B cell (primary cell): Measurements from ENCODE around the gene AIFM2. TPM values are rescaled to one million over a fixed set of nuclear protein-coding genes. Genes with fewer than 3 reads are reported as not detected.

Experiments used
- ATAC-seq: fragments of 200-7000 bp; cut with Tn5 transposase; one replicate; pipeline ENCODE4 v1.10.0; 2021; ENCODE audit warnings: low read depth, mild to moderate bottlenecking, moderate number of reproducible peaks, moderate library complexity
- CTCF ChIA-PET: fragments of 350-600 bp; sonication (Branson Sonifier 250); formaldehyde crosslinking; loops from one replicate; lab custom pipeline; 2021; ENCODE audit warnings: antibody characterized with exemption, inconsistent platforms; lab: Charles Lee
- POLR2A ChIA-PET: fragments of 350-600 bp; sonication (Branson Sonifier 250); formaldehyde crosslinking; loops from one replicate; lab custom pipeline; 2021; ENCODE audit warnings: antibody characterized with exemption; lab: Charles Lee
- DNase-seq: peaks from one replicate; pipeline ENCODE4 v3.0.0; 2013
- H2AFZ ChIP-seq: 2 replicates; pipeline ENCODE4 v1.6.1; 2012; ENCODE audit warnings: mild to moderate bottlenecking, low read depth, low read length; ENCODE audit not compliant: insufficient read depth, poor library complexity, severe bottlenecking
- H3K27ac ChIP-seq, 2 donors: 1 replicate in 1 of 2; 2 replicates in 1 of 2; pipeline ENCODE4 v1.5.1; 2012 to 2013; ENCODE audit warnings: low read length in 2 of 2, mild to moderate bottlenecking in 2 of 2, moderate library complexity in 1 of 2
- H3K27me3 ChIP-seq, 4 experiments: fragments of 200-600 bp in 1 of 4; sonication (generic) in 1 of 4; replicated peaks in 1 of 4; 1 replicate in 2 of 4; 2 replicates in 2 of 4; pipeline versions ENCODE4 v1.6.1 to v1.7.0; 2013 to 2016; ENCODE audit warnings: low read length in 3 of 4, mild to moderate bottlenecking in 2 of 4, mixed read lengths in 1 of 4, moderate library complexity in 1 of 4; ENCODE audit not compliant: insufficient read depth in 4 of 4, control insufficient read depth in 3 of 4; ENCODE audit errors: control extremely low read depth in 1 of 4
- H3K36me3 ChIP-seq, 2 experiments: replicated peaks in 1 of 2; 1 replicate in 1 of 2; 2 replicates in 1 of 2; pipeline versions ENCODE4 v1.6.1 to v1.7.1; 2013; ENCODE audit warnings: low read length in 1 of 2; ENCODE audit not compliant: insufficient read depth in 2 of 2, control insufficient read depth in 1 of 2; ENCODE audit errors: control extremely low read depth in 1 of 2, extremely low read depth in 1 of 2
- H3K4me1 ChIP-seq, 2 donors: fragments of 200-600 bp in 1 of 2; sonication (generic) in 1 of 2; 1 replicate in 1 of 2; 2 replicates in 1 of 2; pipeline versions ENCODE4 v1.5.1 to v1.6.1; 2013 to 2017; ENCODE audit warnings: low read length in 2 of 2; ENCODE audit not compliant: control insufficient read depth in 2 of 2, insufficient read depth in 2 of 2
- H3K4me2 ChIP-seq: replicated peaks from 2 replicates; pipeline ENCODE3; 2012; ENCODE audit warnings: mild to moderate bottlenecking, low read depth, low read length; ENCODE audit not compliant: poor library complexity, severe bottlenecking
- H3K4me3 ChIP-seq, 5 experiments: fragments of 200-600 bp in 1 of 5; sonication (generic) in 1 of 5; 1 replicate in 3 of 5; 2 replicates in 2 of 5; pipeline versions ENCODE4 v1.5.1 to v1.7.0; 2011 to 2016; ENCODE audit warnings: low read length in 4 of 5, mild to moderate bottlenecking in 4 of 5, low read depth in 2 of 5, control low read depth in 1 of 5, moderate library complexity in 1 of 5; ENCODE audit not compliant: insufficient read depth in 1 of 5; ENCODE audit errors: control extremely low read depth in 1 of 5, extremely low read depth in 1 of 5
- H3K79me2 ChIP-seq: fragments of 200-600 bp; sonication (generic); one replicate; pipeline ENCODE4 v1.6.0; 2016; ENCODE audit warnings: low read length; ENCODE audit not compliant: control insufficient read depth, insufficient read depth
- H3K9ac ChIP-seq: fragments of 200-600 bp; sonication (generic); 2 replicates; pipeline ENCODE4 v1.6.1; 2017; ENCODE audit warnings: mild to moderate bottlenecking, low read length, moderate library complexity
- H3K9me3 ChIP-seq, 3 donors: one replicate each; pipeline versions ENCODE4 v1.6.1 to v1.7.1; 2013; ENCODE audit warnings: low read length in 2 of 3; ENCODE audit not compliant: control insufficient read depth in 2 of 3, insufficient read depth in 1 of 3; ENCODE audit errors: control extremely low read depth in 1 of 3
- H4K20me1 ChIP-seq: 2 replicates; pipeline ENCODE4 v1.6.0; 2012; ENCODE audit warnings: mild to moderate bottlenecking, low read length; ENCODE audit not compliant: insufficient read depth, control insufficient read depth, poor library complexity, severe bottlenecking
- H3K27ac Mint-ChIP-seq: one replicate; pipeline ENCODE4 v1.8.0; 2021; ENCODE audit warnings: mixed read lengths
- H3K27me3 Mint-ChIP-seq: one replicate; pipeline ENCODE4 v1.8.0; 2021; ENCODE audit warnings: mixed read lengths
- H3K4me1 Mint-ChIP-seq: one replicate; pipeline ENCODE4 v1.8.0; 2021; ENCODE audit warnings: mixed read lengths
- H3K4me3 Mint-ChIP-seq: one replicate; pipeline ENCODE4 v1.8.0; 2021; ENCODE audit warnings: mixed read lengths
- H3K9me3 Mint-ChIP-seq: one replicate; pipeline ENCODE4 v1.8.0; 2022; ENCODE audit warnings: mixed read lengths; ENCODE audit not compliant: insufficient read depth
- CTCF ChIP-seq: fragments of 200-600 bp; IDR thresholded peaks from one replicate; pipeline ENCODE4 v1.8.0; 2022; ENCODE audit warnings: antibody characterized with exemption, mild to moderate bottlenecking
- EZH2 ChIP-seq: IDR thresholded peaks from 2 replicates; pipeline ENCODE4 v1.6.1; 2012; ENCODE audit warnings: borderline replicate concordance, low read depth, mild to moderate bottlenecking, moderate library complexity, low read length; ENCODE audit not compliant: insufficient read depth, poor library complexity, severe bottlenecking
- WGBS: methylation state at CpG from one replicate; pipeline ENCODE4 v1.1.5; 2013; ENCODE audit warnings: missing lambda C conversion rate; ENCODE audit not compliant: insufficient coverage; 5-methylcytosine and 5-hydroxymethylcytosine counted together
- intact Hi-C: fragments of 100-400 bp; cut with micrococcal nuclease; formaldehyde crosslinking; loops from one replicate; pipeline ENCODE4 v1.10.0; 2022
- polyA plus RNA-seq: library from polyadenylated mRNA; depleted of rRNA; stranded (reverse); fragments of >200 nt; gene quantifications from 2 replicates; pipeline ENCODE4 v1.2.3, GENCODE V29; 2012
- total RNA-seq, 2 donors: library from RNA; stranded (reverse); fragments of 120-200 nt in 1 of 2; gene quantifications; 1 replicate in 1 of 2; 2 replicates in 1 of 2; pipeline versions ENCODE4 v1.2.3 to v1.2.4, GENCODE V29; 2013 to 2022

AIFM2 gene
- total and polyA plus RNA-seq, 2 donors (not counting 1 experiment from before 2014, with no cell fraction given), result 5.6 to 8.1 TPM

- CTCF ChIA-PET, result interaction anchor here (1.2 to 7.5 kb wide), 3 partner anchors 12 to 204 kb away, joined by 4 to 131 read pairs (median 4); partner anchors contain the start of gene TYSND1
- Histone ChIP-seq H3K9ac (no peak overlapping the region), H4K20me1 (no peaks in the 10 kb centered on the region), H3K4me1 (peaks cover 0 to 4% of the 10 kb centered on the region in 2 donors), H3K9me3 (no peaks in the 10 kb centered on the region), H3K79me2 (no peaks in the 10 kb centered on the region), H3K36me3 (peaks cover 1 to 6% of the 10 kb centered on the region in 2 experiments), H3K27me3 (no peaks in the 10 kb centered on the region), H3K4me3 (no peak overlapping the region), H2AFZ (no peak overlapping the region), H3K27ac (no peak overlapping the region), H3K4me2 (no peak overlapping the region)
- DNase-seq (no peak), ATAC-seq (no peak)
- WGBS, result 90% methylated on average over 3 of the region's 7 CpGs
- Mint-ChIP-seq H3K27ac (no peak overlapping the region), H3K9me3 (no peaks in the 10 kb centered on the region), H3K4me1 (peaks cover 6% of the 10 kb centered on the region), H3K27me3 (no peaks in the 10 kb centered on the region), H3K4me3 (no peak overlapping the region)
- no peak for TF ChIP-seq EZH2
- no peak for TF ChIP-seq CTCF
- POLR2A ChIA-PET, result no interaction called here
- intact Hi-C loops, result no loop called here
Observed at GRCh38 chr10:70119197-70119596, 13.4 kb downstream of the AIFM2 start.

GRCh38 chr10:70118196-70118595 is 14.4 kb downstream of the AIFM2 start:
- POLR2A ChIA-PET, result no interaction called here
- peaks cover 6% of the 10 kb centered on the region for H3K4me1 Mint-ChIP-seq

More at GRCh38 chr10:70118196-70118595, 14.4 kb downstream of the AIFM2 start:
- ATAC-seq (no peak), DNase-seq (no peak)
- H3K9ac ChIP-seq, result no peak overlapping the region
- no peaks in the 10 kb centered on the region for H3K27me3 Mint-ChIP-seq
- no peak overlapping the region for H2AFZ ChIP-seq
- no peak overlapping the region for H3K4me3 ChIP-seq
- H3K27me3 ChIP-seq, result no peaks in the 10 kb centered on the region
- no peak overlapping the region for H3K27ac Mint-ChIP-seq
- H3K79me2 ChIP-seq, result no peaks in the 10 kb centered on the region
- no peaks in the 10 kb centered on the region for H4K20me1 ChIP-seq
- WGBS, result 100% methylated on average over 2 of the region's 3 CpGs
- no peaks in the 10 kb centered on the region for H3K9me3 Mint-ChIP-seq
- TF ChIP-seq EZH2 (no peak), CTCF (no peak)
- H3K27ac ChIP-seq, result no peak overlapping the region
- no peak overlapping the region for H3K4me2 ChIP-seq
- CTCF ChIA-PET, result interaction anchor here (1.3 to 7.5 kb wide), 4 partner anchors 9 to 26 kb away, joined by 4 to 131 read pairs (median 8); partner anchors contain the start of gene TYSND1
- intact Hi-C loops, result no loop called here
- no peak overlapping the region for H3K4me3 Mint-ChIP-seq
- peaks cover 0 to 4% of the 10 kb centered on the region in 2 donors for H3K4me1 ChIP-seq
- H3K36me3 ChIP-seq, result peaks cover 1 to 9% of the 10 kb centered on the region in 2 experiments
- no peaks in the 10 kb centered on the region for H3K9me3 ChIP-seq
